Memory B cell (primary cell): ENCODE results near the gene BANP.
"Not testable (repeated sequence)": the region's sequence is repeated elsewhere in the genome, so short reads cannot be mapped to it uniquely, and the experiment has no call there.

ENCODE experiments used
- ATAC-seq: fragments of 150-1000 bp; cut with Tn5 transposase; 2 replicates; pipeline ENCODE4 v1.10.0; 2021; ENCODE audit warnings: low read depth, mild to moderate bottlenecking, moderate library complexity
- DNase-seq, 2 donors: peaks; one replicate each; pipeline ENCODE4 v3.0.0; 2022; ENCODE audit warnings: low spot score in 2 of 2
- H3K27ac Mint-ChIP-seq: one replicate; pipeline ENCODE4 v1.8.0; 2022; ENCODE audit warnings: mild to moderate bottlenecking, moderate library complexity, mixed read lengths
- H3K27me3 Mint-ChIP-seq: one replicate; pipeline ENCODE4 v1.8.0; 2022; ENCODE audit warnings: mixed read lengths
- H3K36me3 Mint-ChIP-seq: one replicate; pipeline ENCODE4 v1.8.0; 2022; ENCODE audit warnings: mild to moderate bottlenecking, mixed read lengths
- H3K4me1 Mint-ChIP-seq: one replicate; pipeline ENCODE4 v1.8.0; 2022; ENCODE audit warnings: mixed read lengths
- H3K4me3 Mint-ChIP-seq: one replicate; pipeline ENCODE4 v1.8.0; 2022; ENCODE audit warnings: mild to moderate bottlenecking, moderate library complexity, mixed read lengths
- H3K9me3 Mint-ChIP-seq: one replicate; pipeline ENCODE4 v1.8.0; 2022; ENCODE audit warnings: mixed read lengths

The BANP gene

DNA sequence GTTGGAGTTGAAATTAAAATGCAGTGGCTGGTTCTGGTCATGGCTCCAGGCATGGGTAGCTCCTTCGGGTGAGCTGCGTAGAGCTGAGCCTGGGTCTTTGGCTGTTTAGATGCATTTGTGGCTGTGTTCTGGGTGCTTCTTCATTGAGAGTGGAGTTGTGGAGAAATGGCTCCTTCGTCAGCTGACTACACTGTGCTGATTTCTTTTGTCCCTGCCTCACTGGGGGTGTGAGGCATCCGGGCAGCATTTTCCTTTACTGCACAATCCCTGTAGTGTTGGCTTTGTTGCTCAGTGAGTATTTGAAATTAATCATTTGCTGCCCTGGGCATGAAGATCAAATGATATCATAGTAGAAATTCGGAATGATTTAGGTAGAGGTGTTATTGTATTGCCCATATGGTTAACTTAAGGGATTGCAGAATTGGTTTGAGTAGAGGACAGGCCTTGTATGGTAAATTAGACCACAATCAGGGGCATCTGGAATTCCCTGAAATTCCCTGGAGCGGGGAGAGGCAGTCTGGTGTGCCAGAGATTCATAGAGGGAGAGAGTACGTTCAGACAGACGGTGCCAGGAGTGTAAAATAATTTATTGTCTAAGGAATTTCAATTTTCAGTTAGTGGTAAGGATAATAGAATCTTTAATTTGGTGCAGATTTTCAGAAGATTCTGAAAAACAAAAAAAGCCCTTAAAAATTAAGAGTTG lies 92.1 kb downstream of the BANP start:
- not testable (repeated sequence) for H3K27me3 Mint-ChIP-seq, ATAC-seq, H3K9me3 Mint-ChIP-seq, DNase-seq
- Mint-ChIP-seq H3K27ac (peak overlapping the region; percentile 100), H3K4me3 (peak overlapping the region; percentile 0), H3K4me1 (peaks cover 35% of the 10 kb centered on the region), H3K36me3 (peaks cover 17% of the 10 kb centered on the region)

DNA sequence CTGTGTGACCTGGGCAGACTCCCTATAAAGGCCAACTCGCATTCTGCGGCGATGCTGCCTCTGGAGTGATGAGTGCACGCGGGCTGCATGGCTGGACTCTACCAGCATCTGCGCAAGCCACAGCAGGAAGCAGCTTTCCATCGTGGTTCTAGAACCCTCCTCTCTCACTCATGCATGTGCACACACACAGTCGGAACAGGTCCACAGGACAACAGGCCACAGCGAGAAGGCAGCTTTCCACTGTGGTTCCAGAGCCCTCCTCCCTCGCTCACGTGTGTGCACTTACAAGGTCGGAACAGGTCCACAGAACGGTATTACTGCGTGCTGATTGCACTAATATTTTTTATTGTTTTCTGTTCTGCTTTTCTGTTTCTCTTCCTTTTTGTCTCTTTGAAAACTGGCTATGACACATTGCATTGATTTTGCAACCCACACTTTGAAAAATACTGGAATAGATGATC lies 92.9 kb downstream of the BANP start:
- peak overlapping the region; percentile 50 for H3K4me3 Mint-ChIP-seq
- peak overlapping the region; percentile 100 for H3K27ac Mint-ChIP-seq
- peaks cover 16% of the 10 kb centered on the region for H3K36me3 Mint-ChIP-seq
- not testable (repeated sequence) for H3K27me3 Mint-ChIP-seq, H3K9me3 Mint-ChIP-seq
- ATAC-seq (peak; percentile 57), DNase-seq (peak; percentile 48 to 61)
- H3K4me1 Mint-ChIP-seq: peaks cover 35% of the 10 kb centered on the region

DNA sequence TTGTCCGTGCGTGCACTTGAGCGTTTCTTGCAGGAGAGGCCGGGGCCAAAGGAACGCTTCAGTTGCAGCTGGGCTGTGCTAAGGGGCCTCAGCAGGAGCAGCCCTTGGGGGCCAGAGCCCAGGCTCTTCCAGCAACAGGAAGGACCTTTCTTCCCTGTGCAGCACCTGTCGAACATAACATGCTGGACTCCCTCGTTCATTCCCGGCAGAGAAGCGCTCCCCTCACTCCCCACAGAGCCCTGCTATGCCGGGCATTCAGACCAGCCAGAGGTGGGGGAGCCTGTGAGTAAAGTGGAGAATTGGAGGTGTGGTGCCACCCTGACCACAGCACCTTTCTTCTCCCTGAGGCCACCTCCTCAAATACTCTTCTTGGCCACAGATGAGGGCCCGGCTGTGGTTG lies 94.1 kb downstream of the BANP start:
- Mint-ChIP-seq H3K4me1 (peaks cover 35% of the 10 kb centered on the region), H3K27ac (peak overlapping the region; percentile 100), H3K36me3 (peaks cover 17% of the 10 kb centered on the region), H3K4me3 (peak overlapping the region; percentile 77)
- H3K9me3 Mint-ChIP-seq, ATAC-seq, H3K27me3 Mint-ChIP-seq: not testable (repeated sequence)
- DNase-seq: peak in 1 of 2 donors; percentile 45

DNA sequence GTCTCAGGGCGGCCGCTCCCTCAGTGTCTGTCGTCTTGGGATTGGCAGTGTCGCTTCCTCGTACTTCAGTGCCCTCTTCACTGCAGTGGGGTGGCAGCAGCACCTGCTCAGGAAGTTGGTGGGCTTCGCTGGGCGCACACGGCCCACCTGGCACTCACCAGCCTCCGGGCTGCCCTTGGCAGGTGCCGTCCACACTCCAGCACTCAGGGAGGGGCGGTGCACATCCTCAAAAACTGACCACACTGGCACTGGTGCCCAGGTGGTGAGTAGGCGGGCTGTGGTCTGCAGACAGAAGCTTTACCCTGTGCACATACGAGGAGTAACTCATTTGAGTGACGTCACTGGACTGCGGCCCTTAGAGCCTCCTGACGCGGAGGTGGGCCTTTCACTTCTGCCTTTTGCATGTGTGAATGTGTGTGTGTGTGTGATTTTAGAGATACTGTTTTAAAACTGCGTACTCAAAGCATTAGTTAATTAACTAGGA lies 94.6 kb downstream of the BANP start:
- Mint-ChIP-seq H3K36me3 (peaks cover 14% of the 10 kb centered on the region), H3K4me1 (peaks cover 35% of the 10 kb centered on the region), H3K9me3 (no peaks in the 10 kb centered on the region), H3K27me3 (no peaks in the 10 kb centered on the region), H3K4me3 (peak overlapping the region; percentile 77), H3K27ac (peak overlapping the region; percentile 100)
- ATAC-seq: peak; percentile 76
- peak; percentile 80 to 89 for DNase-seq

DNA sequence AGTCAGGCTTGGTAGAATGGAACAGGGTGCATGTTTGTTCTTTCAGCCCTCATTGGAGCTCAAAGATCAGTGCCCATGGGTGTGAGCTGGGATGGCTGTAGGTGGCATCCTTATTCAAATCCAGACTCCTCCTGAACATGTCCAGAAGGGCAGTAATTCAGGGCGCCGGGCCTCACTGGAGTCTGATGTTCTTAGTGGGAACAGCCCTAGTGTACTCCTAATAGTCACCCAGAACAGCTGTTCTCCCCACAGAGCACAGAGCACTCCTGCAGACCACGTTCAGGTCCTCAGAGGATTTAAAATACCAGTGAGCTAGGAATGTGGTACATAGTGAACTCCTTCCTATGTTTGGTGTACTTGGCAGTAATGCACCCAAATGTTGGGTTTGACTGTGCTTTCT lies 96.2 kb downstream of the BANP start:
- Mint-ChIP-seq H3K27ac (peak overlapping the region; percentile 100), H3K4me3 (no peak overlapping the region), H3K27me3 (no peaks in the 10 kb centered on the region), H3K9me3 (no peaks in the 10 kb centered on the region), H3K36me3 (peaks cover 12% of the 10 kb centered on the region), H3K4me1 (peaks cover 24% of the 10 kb centered on the region)
- no peak for DNase-seq
- no peak for ATAC-seq

DNA sequence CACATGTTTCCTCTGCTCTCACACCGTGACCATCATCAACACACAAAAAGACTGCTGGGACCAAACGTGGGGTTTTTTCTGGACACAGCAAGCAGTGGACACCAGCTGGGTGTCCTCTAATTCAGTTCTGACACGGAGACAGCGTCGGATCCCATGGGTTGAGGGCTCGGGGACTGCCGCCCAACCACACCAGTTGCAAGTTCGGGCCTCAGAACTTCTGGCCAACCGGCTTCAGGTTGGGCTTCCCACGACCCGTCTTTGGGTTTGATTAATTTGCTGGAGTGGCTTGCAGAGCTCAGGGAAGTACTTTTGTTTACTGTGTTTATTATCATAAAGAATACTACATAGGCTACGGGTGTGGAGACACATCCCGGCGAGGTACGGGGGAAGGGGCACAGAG lies 97.8 kb downstream of the BANP start:
- no peak for ATAC-seq
- Mint-ChIP-seq H3K27ac (peak overlapping the region; percentile 100), H3K27me3 (no peaks in the 10 kb centered on the region), H3K9me3 (no peaks in the 10 kb centered on the region), H3K4me3 (no peak overlapping the region), H3K36me3 (peaks cover 12% of the 10 kb centered on the region), H3K4me1 (peaks cover 16% of the 10 kb centered on the region)
- DNase-seq: no peak

DNA sequence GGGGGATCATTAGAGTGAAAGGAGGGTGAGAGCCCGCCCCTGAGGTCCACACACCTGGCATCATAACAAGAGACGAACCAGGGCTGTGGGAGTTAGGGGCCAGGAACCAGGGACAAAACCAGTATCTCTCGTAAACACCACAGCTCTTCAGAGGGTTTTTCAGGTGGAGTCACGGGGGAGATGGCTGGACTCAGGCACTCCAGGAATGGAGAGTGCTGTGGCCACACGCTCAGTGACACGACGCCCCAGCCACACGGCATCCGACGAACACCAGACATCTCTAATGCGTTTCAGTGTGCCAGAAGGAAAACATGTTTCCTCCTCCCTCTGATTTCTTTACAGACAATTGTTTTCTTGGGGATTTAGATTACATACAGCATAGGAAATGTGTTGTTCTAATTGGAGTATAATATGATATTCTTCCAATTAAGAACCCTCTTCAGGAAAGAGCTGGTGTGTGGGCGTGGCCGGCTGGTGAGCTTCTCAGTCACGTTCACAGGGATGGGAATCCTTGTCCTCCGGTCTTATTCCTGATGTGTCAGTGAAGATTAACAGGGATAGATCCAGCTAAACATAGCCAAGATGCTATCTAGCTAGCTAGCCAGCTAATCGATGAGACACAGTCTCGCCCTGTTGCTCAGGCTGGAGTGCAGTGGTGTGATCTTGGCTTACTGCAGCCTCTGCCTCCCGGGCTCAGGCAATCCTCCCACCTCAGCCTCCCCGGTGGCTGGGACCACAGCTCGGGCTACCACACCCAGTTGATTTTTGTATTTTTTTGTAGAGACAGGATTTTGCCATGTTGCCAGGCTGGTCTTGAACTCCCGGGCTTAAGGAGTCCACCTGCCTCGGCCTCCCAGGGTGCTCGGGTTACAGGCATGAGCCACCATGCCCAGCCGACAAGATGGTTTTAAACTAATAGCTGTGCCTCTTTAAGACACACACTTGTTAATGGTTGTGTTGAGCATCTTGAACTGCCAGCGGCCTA lies 98.6 kb downstream of the BANP start:
- no peak for DNase-seq
- Mint-ChIP-seq H3K27me3 (no peaks in the 10 kb centered on the region), H3K4me1 (peaks cover 15% of the 10 kb centered on the region), H3K4me3 (no peak overlapping the region), H3K36me3 (peaks cover 12% of the 10 kb centered on the region), H3K27ac (peak overlapping the region; percentile 78), H3K9me3 (no peaks in the 10 kb centered on the region)
- ATAC-seq: no peak

DNA sequence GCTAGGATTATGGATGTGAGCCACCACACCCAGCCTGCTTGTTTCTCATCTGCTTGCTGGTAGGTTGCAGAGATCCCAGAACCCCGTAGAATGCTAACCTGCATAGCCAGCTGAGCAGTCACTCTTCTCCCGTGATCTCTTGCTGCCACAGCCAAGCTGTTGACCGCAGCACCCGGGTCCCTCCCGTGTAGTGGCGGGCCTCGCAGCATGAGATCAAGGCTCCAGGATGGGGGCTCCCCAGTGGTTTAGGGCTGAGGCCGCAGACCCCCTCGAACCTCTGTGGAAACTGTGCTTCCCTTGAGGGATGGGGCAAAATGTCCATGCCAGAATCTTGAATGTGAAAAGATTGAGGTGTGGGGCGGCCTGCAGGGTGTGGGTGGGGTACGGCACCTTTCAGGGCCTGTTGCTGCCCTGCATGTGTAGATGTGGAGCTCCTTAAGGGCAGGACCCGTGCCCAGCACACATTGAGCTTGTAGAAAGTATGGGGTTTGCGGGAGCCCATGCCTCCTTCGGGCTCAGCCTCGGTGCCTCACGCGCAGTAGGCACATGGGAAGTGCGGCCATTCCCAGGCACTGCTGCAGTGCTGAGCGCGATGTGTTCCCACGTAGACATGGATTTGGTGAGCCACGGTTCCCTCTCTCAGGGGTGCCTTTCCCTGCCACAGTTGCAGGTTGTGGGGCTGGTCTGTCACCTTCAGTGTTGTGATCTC lies 99.9 kb downstream of the BANP start:
- Mint-ChIP-seq H3K9me3 (no peaks in the 10 kb centered on the region), H3K4me3 (no peak overlapping the region), H3K36me3 (peaks cover 12% of the 10 kb centered on the region), H3K27me3 (no peaks in the 10 kb centered on the region), H3K27ac (no peak overlapping the region), H3K4me1 (peaks cover 5% of the 10 kb centered on the region)
- ATAC-seq (no peak), DNase-seq (no peak)

DNA sequence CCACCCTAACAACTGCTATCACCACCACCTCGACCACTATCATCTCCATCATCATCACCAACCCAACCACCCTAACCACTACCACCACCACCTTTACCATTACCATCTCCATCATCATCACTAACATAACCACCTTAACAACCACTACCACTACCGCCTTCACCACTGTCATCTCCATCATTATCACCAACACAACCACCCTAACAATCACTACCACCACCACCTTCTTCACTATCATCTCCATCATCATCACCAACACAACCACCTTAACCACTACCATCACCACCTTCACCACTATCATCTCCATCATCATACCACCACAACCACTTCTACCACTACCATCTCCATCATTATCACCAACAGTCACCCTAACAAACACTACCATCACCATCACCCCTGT lies 101.4 kb downstream of the BANP start:
- peaks cover 3% of the 10 kb centered on the region for H3K4me1 Mint-ChIP-seq
- H3K4me3 Mint-ChIP-seq: no peak overlapping the region
- H3K36me3 Mint-ChIP-seq: peaks cover 12% of the 10 kb centered on the region

DNA sequence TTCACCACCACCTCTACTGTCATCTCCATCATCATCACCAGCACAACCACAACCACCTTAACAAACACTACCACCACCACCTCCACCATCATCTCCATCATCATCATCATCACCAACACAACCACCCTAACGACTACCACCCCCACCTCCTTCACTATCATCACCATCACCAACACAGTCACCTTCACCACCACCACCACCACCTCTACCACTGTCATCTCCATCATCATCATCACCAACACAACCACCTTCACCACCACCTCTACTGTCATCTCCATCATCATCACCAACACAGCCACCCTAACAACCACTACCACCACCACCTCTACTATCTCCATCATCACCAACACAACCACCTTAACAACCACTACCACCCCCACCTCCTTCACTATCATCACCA lies 102.2 kb downstream of the BANP start:
- H3K4me3 Mint-ChIP-seq, H3K27me3 Mint-ChIP-seq: not testable (repeated sequence)

More for the DNA sequence above, 101.4 kb downstream of the BANP start:
- ATAC-seq: no peak
- Mint-ChIP-seq H3K27me3 (no peaks in the 10 kb centered on the region), H3K27ac (no peak overlapping the region), H3K9me3 (no peaks in the 10 kb centered on the region)
- DNase-seq: no peak

DNA sequence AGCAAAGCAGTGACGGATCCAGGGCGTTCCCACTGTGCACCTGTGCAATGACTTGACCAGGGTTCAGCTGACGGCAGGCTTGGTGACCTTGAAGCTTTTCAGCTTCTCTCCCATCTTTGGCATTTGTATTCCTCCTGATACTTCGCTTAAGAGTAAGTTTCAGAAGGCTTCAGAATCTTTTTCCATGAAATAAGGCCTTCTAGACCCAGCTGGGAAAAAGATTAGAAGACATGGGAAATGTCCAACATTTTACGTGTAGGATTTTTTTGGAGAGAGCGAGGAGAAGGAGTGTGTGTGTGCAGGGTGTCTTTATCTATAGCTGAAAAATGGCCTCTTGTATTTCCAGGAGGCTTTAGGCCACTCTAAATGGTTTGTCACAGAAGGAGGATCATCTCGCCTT lies 104.1 kb downstream of the BANP start:
- ATAC-seq (no peak), DNase-seq (no peak)
- Mint-ChIP-seq H3K4me1 (no peaks in the 10 kb centered on the region), H3K27me3 (no peaks in the 10 kb centered on the region), H3K36me3 (no peaks in the 10 kb centered on the region), H3K9me3 (no peaks in the 10 kb centered on the region), H3K4me3 (no peak overlapping the region), H3K27ac (no peak overlapping the region)

More for the DNA sequence above, 102.2 kb downstream of the BANP start:
- not testable (repeated sequence) for H3K4me1 Mint-ChIP-seq, DNase-seq, H3K9me3 Mint-ChIP-seq, H3K36me3 Mint-ChIP-seq, ATAC-seq, H3K27ac Mint-ChIP-seq

DNA sequence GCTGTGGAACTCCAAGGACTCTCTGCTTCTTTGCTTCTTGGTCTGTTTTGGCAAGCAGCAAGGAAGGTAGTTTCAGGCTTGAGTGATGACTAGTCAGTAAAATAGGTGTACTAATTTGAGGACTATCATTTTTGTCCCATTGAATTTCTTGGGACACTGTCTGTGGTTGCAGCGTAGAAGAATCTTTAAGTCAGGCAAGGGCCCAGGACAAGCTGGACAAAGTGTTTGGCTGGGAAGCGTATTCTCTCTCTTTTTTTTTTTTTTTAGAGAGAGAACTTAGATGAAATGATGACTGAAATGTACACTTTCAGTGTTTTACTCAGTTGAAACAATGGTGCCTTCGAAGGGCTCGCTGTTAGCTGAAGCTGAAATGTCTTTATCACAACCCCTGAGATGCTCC lies 105.0 kb downstream of the BANP start:
- no peaks in the 10 kb centered on the region for H3K4me1 Mint-ChIP-seq
- H3K36me3 Mint-ChIP-seq: peaks cover 3% of the 10 kb centered on the region
- DNase-seq: no peak
- no peaks in the 10 kb centered on the region for H3K27me3 Mint-ChIP-seq
- no peak overlapping the region for H3K4me3 Mint-ChIP-seq
- no peak for ATAC-seq
- H3K27ac Mint-ChIP-seq: no peak overlapping the region
- no peaks in the 10 kb centered on the region for H3K9me3 Mint-ChIP-seq

DNA sequence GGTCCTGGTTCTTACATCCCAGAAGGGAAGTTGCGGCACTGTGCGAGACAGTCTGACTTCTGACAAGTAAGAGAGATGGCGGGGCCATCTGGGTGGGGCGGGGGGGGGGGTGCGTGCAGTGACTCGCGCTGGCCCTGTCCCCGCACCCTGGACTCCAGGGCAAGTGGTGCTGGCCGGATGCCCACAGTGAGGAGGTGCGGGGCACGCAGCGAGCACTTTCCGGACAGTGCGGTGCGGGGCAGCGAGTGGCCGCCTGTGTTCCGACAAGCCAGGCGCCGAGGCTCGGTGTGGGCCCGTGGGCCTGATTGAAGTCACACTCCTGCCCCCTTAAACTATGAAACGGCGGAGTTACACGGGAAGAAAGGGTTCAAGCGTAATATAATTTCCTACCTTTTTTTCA lies 106.4 kb downstream of the BANP start:
- ATAC-seq (no peak), DNase-seq (no peak)
- Mint-ChIP-seq H3K27me3 (no peaks in the 10 kb centered on the region), H3K9me3 (no peaks in the 10 kb centered on the region), H3K4me1 (no peaks in the 10 kb centered on the region), H3K4me3 (no peak overlapping the region), H3K36me3 (peaks cover 5% of the 10 kb centered on the region), H3K27ac (no peak overlapping the region)

DNA sequence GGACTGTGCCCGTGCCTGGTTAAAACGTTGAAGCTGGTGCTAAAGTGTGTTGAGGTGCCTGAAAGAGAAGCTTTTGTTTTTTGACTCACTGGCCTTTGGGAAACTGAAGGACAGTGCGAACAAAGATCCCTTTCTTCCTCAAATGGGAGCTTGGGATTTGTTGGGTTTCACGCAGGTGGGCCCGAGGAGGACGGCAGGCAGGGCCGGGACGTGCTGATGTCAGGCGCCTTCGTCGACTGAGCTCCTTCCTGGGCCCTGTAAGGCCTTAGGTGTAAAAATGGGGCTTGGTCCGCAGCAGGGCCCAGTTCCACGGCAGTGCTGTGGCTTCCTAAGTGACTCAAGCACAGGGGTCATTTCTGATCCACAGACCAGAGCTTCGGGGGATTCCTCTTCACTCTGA lies 106.9 kb downstream of the BANP start:
- Mint-ChIP-seq H3K9me3 (no peaks in the 10 kb centered on the region), H3K4me3 (no peak overlapping the region), H3K4me1 (no peaks in the 10 kb centered on the region), H3K27ac (no peak overlapping the region), H3K27me3 (no peaks in the 10 kb centered on the region), H3K36me3 (peaks cover 5% of the 10 kb centered on the region)
- ATAC-seq (no peak), DNase-seq (no peak)
